DND-41 (cell line): ENCODE data around the gene DSCAM.

Source experiments
- ATAC-seq: fragments of 200-7000 bp; cut with Tn5 transposase; 3 replicates; pipeline ENCODE4 v1.9.1; 2021; ENCODE audit warnings: low read depth; ENCODE audit not compliant: insufficient read depth
- DNase-seq: peaks from one replicate; pipeline ENCODE4 v3.0.0-alpha.2; 2020
- H2AFZ ChIP-seq: 2 replicates; pipeline ENCODE4 v1.6.0; 2012; ENCODE audit warnings: low read depth, low read length
- H3K27ac ChIP-seq: 2 replicates; pipeline ENCODE4 v1.5.1; 2012; ENCODE audit warnings: low read length, inconsistent platforms
- H3K27me3 ChIP-seq: fragments of 200-600 bp; sonication (generic); 2 replicates; pipeline ENCODE4 v1.6.0; 2012; ENCODE audit warnings: low read length, mild to moderate bottlenecking, inconsistent platforms; ENCODE audit not compliant: insufficient read depth, poor library complexity
- H3K36me3 ChIP-seq: 2 replicates; pipeline ENCODE4 v1.5.1; 2012; ENCODE audit warnings: low read length, inconsistent platforms; ENCODE audit not compliant: insufficient read depth
- H3K4me1 ChIP-seq: 2 replicates; pipeline ENCODE4 v1.5.1; 2012; ENCODE audit warnings: mild to moderate bottlenecking, low read length; ENCODE audit not compliant: insufficient read depth
- H3K4me2 ChIP-seq: 2 replicates; pipeline ENCODE4 v1.6.0; 2012; ENCODE audit warnings: mild to moderate bottlenecking, moderate library complexity, low read length, inconsistent platforms; ENCODE audit not compliant: insufficient read depth
- H3K4me3 ChIP-seq, 2 experiments: fragments of 200-600 bp in 1 of 2; shearing (Covaris generic) in 1 of 2; 2 replicates each; pipeline ENCODE4 v1.5.1; 2012 to 2016; ENCODE audit warnings: inconsistent platforms in 2 of 2, low read length in 2 of 2, mild to moderate bottlenecking in 2 of 2, low read depth in 1 of 2, moderate library complexity in 1 of 2
- H3K79me2 ChIP-seq: 2 replicates; pipeline ENCODE4 v1.6.0; 2012; ENCODE audit warnings: low read length, inconsistent platforms; ENCODE audit not compliant: insufficient read depth
- H3K9ac ChIP-seq: 2 replicates; pipeline ENCODE4 v1.6.0; 2012; ENCODE audit warnings: low read depth, mild to moderate bottlenecking, inconsistent platforms, low read length, moderate library complexity
- H3K9me3 ChIP-seq: 2 replicates; pipeline ENCODE4 v1.5.1; 2012; ENCODE audit warnings: low read length, moderate library complexity, mild to moderate bottlenecking, inconsistent platforms; ENCODE audit not compliant: insufficient read depth, severe bottlenecking
- H4K20me1 ChIP-seq: 2 replicates; pipeline ENCODE4 v1.6.0; 2012; ENCODE audit warnings: low read length; ENCODE audit not compliant: insufficient read depth
- EZH2 ChIP-seq: IDR thresholded peaks from 3 replicates; pipeline ENCODE4 v1.6.1; 2012; ENCODE audit warnings: borderline replicate concordance, low read depth, mild to moderate bottlenecking, moderate library complexity, low read length, inconsistent platforms; ENCODE audit not compliant: severe bottlenecking
- TF ChIP-seq, protein P1 (sequence below): IDR thresholded peaks from 2 replicates; pipeline ENCODE4 v1.5.1; 2012; ENCODE audit warnings: borderline replicate concordance, low read length, moderate library complexity, mild to moderate bottlenecking; ENCODE audit not compliant: poor library complexity, severe bottlenecking; ENCODE audit errors: extremely low read depth

Gene DSCAM

GRCh38 chr21:39969691-39970364, 877.1 kb downstream of the DSCAM start:
- H3K27ac ChIP-seq, result no peak overlapping the region
- H3K36me3 ChIP-seq, result no peaks in the 10 kb centered on the region
- no peaks in the 10 kb centered on the region for H3K27me3 ChIP-seq
- H3K9ac ChIP-seq, result no peak overlapping the region
- no peak for TF ChIP-seq EZH2
- TF ChIP-seq, protein P1, sequence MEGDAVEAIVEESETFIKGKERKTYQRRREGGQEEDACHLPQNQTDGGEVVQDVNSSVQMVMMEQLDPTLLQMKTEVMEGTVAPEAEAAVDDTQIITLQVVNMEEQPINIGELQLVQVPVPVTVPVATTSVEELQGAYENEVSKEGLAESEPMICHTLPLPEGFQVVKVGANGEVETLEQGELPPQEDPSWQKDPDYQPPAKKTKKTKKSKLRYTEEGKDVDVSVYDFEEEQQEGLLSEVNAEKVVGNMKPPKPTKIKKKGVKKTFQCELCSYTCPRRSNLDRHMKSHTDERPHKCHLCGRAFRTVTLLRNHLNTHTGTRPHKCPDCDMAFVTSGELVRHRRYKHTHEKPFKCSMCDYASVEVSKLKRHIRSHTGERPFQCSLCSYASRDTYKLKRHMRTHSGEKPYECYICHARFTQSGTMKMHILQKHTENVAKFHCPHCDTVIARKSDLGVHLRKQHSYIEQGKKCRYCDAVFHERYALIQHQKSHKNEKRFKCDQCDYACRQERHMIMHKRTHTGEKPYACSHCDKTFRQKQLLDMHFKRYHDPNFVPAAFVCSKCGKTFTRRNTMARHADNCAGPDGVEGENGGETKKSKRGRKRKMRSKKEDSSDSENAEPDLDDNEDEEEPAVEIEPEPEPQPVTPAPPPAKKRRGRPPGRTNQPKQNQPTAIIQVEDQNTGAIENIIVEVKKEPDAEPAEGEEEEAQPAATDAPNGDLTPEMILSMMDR, result no peak
- ATAC-seq (no peak), DNase-seq (no peak)
- no peaks in the 10 kb centered on the region for H3K4me1 ChIP-seq
- H2AFZ ChIP-seq, result no peak overlapping the region
- no peak overlapping the region for H3K4me2 ChIP-seq
- no peaks in the 10 kb centered on the region for H3K9me3 ChIP-seq
- H3K4me3 ChIP-seq, result no peak overlapping the region
- H3K79me2 ChIP-seq, result no peaks in the 10 kb centered on the region
- no peaks in the 10 kb centered on the region; the same call in 1 of the 2 replicates for H4K20me1 ChIP-seq

GRCh38 chr21:39968010-39968409, 878.9 kb downstream of the DSCAM start:
- Histone ChIP-seq H3K4me3 (no peak overlapping the region), H3K9ac (no peak overlapping the region), H3K79me2 (no peaks in the 10 kb centered on the region), H3K4me2 (no peak overlapping the region), H3K36me3 (no peaks in the 10 kb centered on the region), H4K20me1 (no peaks in the 10 kb centered on the region), H3K9me3 (no peaks in the 10 kb centered on the region), H2AFZ (no peak overlapping the region), H3K27ac (no peak overlapping the region), H3K4me1 (no peaks in the 10 kb centered on the region), H3K27me3 (no peaks in the 10 kb centered on the region)
- no peak for ATAC-seq
- no peak for TF ChIP-seq EZH2
- TF ChIP-seq, protein P1, result no peak
- DNase-seq, result no peak

GRCh38 chr21:39966786-39967185, 880.2 kb downstream of the DSCAM start:
- no peak overlapping the region for H3K4me3 ChIP-seq
- H3K36me3 ChIP-seq, result no peaks in the 10 kb centered on the region
- no peaks in the 10 kb centered on the region for H3K4me1 ChIP-seq
- no peaks in the 10 kb centered on the region for H3K9me3 ChIP-seq
- DNase-seq (no peak), ATAC-seq (no peak)
- no peaks in the 10 kb centered on the region for H3K27me3 ChIP-seq
- H3K27ac ChIP-seq, result no peak overlapping the region
- H3K4me2 ChIP-seq, result no peak overlapping the region
- no peak overlapping the region for H3K9ac ChIP-seq
- no peaks in the 10 kb centered on the region for H4K20me1 ChIP-seq
- no peak overlapping the region for H2AFZ ChIP-seq
- TF ChIP-seq EZH2, result no peak
- TF ChIP-seq, protein P1, result no peak
- no peaks in the 10 kb centered on the region for H3K79me2 ChIP-seq

DNA sequence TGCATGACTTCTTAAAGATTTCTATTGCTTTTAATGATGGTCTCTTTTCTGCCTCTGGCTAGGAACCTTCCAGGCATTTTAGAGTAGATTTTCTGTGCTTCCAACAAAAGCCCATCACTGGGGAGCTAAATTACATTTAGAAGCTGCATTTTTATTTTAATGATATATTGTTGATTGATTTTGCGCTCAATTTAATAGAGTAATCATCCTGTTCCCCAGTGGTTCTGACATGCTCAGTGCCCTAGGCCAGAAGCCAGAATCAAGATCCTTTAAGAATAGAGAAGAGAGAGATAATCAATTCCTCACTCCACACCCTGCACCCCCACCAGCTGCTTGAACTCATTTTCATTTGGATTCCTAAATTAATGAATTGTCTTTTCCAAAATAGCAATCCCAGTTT, 881.9 kb downstream of the DSCAM start:
- Histone ChIP-seq H4K20me1 (no peaks in the 10 kb centered on the region), H3K9ac (no peak overlapping the region), H3K36me3 (no peaks in the 10 kb centered on the region), H3K27ac (no peak overlapping the region), H3K27me3 (no peaks in the 10 kb centered on the region), H3K9me3 (peaks cover 3% of the 10 kb centered on the region), H3K79me2 (no peaks in the 10 kb centered on the region), H3K4me1 (no peaks in the 10 kb centered on the region), H3K4me3 (no peak overlapping the region), H3K4me2 (no peak overlapping the region), H2AFZ (no peak overlapping the region)
- DNase-seq (no peak), ATAC-seq (no peak)
- TF ChIP-seq, protein P1, result no peak
- TF ChIP-seq EZH2, result no peak
